B cell (primary cell): Measurements from ENCODE around the gene CTNNA3. TPM values are rescaled to one million over a fixed set of nuclear protein-coding genes. Genes with fewer than 3 reads are reported as not detected.

Experiments
- ATAC-seq: fragments of 200-7000 bp; cut with Tn5 transposase; one replicate; pipeline ENCODE4 v1.10.0; 2021; ENCODE audit warnings: low read depth, mild to moderate bottlenecking, moderate number of reproducible peaks, moderate library complexity
- CTCF ChIA-PET: fragments of 350-600 bp; sonication (Branson Sonifier 250); formaldehyde crosslinking; loops from one replicate; lab custom pipeline; 2021; ENCODE audit warnings: antibody characterized with exemption, inconsistent platforms; lab: Charles Lee
- POLR2A ChIA-PET: fragments of 350-600 bp; sonication (Branson Sonifier 250); formaldehyde crosslinking; loops from one replicate; lab custom pipeline; 2021; ENCODE audit warnings: antibody characterized with exemption; lab: Charles Lee
- DNase-seq: peaks from one replicate; pipeline ENCODE4 v3.0.0; 2013
- H2AFZ ChIP-seq: 2 replicates; pipeline ENCODE4 v1.6.1; 2012; ENCODE audit warnings: mild to moderate bottlenecking, low read depth, low read length; ENCODE audit not compliant: insufficient read depth, poor library complexity, severe bottlenecking
- H3K27ac ChIP-seq, 2 donors: 1 replicate in 1 of 2; 2 replicates in 1 of 2; pipeline ENCODE4 v1.5.1; 2012 to 2013; ENCODE audit warnings: low read length in 2 of 2, mild to moderate bottlenecking in 2 of 2, moderate library complexity in 1 of 2
- H3K27me3 ChIP-seq, 4 experiments: fragments of 200-600 bp in 1 of 4; sonication (generic) in 1 of 4; replicated peaks in 1 of 4; 1 replicate in 2 of 4; 2 replicates in 2 of 4; pipeline versions ENCODE4 v1.6.1 to v1.7.0; 2013 to 2016; ENCODE audit warnings: low read length in 3 of 4, mild to moderate bottlenecking in 2 of 4, mixed read lengths in 1 of 4, moderate library complexity in 1 of 4; ENCODE audit not compliant: insufficient read depth in 4 of 4, control insufficient read depth in 3 of 4; ENCODE audit errors: control extremely low read depth in 1 of 4
- H3K36me3 ChIP-seq, 2 experiments: replicated peaks in 1 of 2; 1 replicate in 1 of 2; 2 replicates in 1 of 2; pipeline versions ENCODE4 v1.6.1 to v1.7.1; 2013; ENCODE audit warnings: low read length in 1 of 2; ENCODE audit not compliant: insufficient read depth in 2 of 2, control insufficient read depth in 1 of 2; ENCODE audit errors: control extremely low read depth in 1 of 2, extremely low read depth in 1 of 2
- H3K4me1 ChIP-seq, 2 donors: fragments of 200-600 bp in 1 of 2; sonication (generic) in 1 of 2; 1 replicate in 1 of 2; 2 replicates in 1 of 2; pipeline versions ENCODE4 v1.5.1 to v1.6.1; 2013 to 2017; ENCODE audit warnings: low read length in 2 of 2; ENCODE audit not compliant: control insufficient read depth in 2 of 2, insufficient read depth in 2 of 2
- H3K4me2 ChIP-seq: replicated peaks from 2 replicates; pipeline ENCODE3; 2012; ENCODE audit warnings: mild to moderate bottlenecking, low read depth, low read length; ENCODE audit not compliant: poor library complexity, severe bottlenecking
- H3K4me3 ChIP-seq, 5 experiments: fragments of 200-600 bp in 1 of 5; sonication (generic) in 1 of 5; 1 replicate in 3 of 5; 2 replicates in 2 of 5; pipeline versions ENCODE4 v1.5.1 to v1.7.0; 2011 to 2016; ENCODE audit warnings: low read length in 4 of 5, mild to moderate bottlenecking in 4 of 5, low read depth in 2 of 5, control low read depth in 1 of 5, moderate library complexity in 1 of 5; ENCODE audit not compliant: insufficient read depth in 1 of 5; ENCODE audit errors: control extremely low read depth in 1 of 5, extremely low read depth in 1 of 5
- H3K79me2 ChIP-seq: fragments of 200-600 bp; sonication (generic); one replicate; pipeline ENCODE4 v1.6.0; 2016; ENCODE audit warnings: low read length; ENCODE audit not compliant: control insufficient read depth, insufficient read depth
- H3K9ac ChIP-seq: fragments of 200-600 bp; sonication (generic); 2 replicates; pipeline ENCODE4 v1.6.1; 2017; ENCODE audit warnings: mild to moderate bottlenecking, low read length, moderate library complexity
- H3K9me3 ChIP-seq, 3 donors: one replicate each; pipeline versions ENCODE4 v1.6.1 to v1.7.1; 2013; ENCODE audit warnings: low read length in 2 of 3; ENCODE audit not compliant: control insufficient read depth in 2 of 3, insufficient read depth in 1 of 3; ENCODE audit errors: control extremely low read depth in 1 of 3
- H4K20me1 ChIP-seq: 2 replicates; pipeline ENCODE4 v1.6.0; 2012; ENCODE audit warnings: mild to moderate bottlenecking, low read length; ENCODE audit not compliant: insufficient read depth, control insufficient read depth, poor library complexity, severe bottlenecking
- H3K27ac Mint-ChIP-seq: one replicate; pipeline ENCODE4 v1.8.0; 2021; ENCODE audit warnings: mixed read lengths
- H3K27me3 Mint-ChIP-seq: one replicate; pipeline ENCODE4 v1.8.0; 2021; ENCODE audit warnings: mixed read lengths
- H3K4me1 Mint-ChIP-seq: one replicate; pipeline ENCODE4 v1.8.0; 2021; ENCODE audit warnings: mixed read lengths
- H3K4me3 Mint-ChIP-seq: one replicate; pipeline ENCODE4 v1.8.0; 2021; ENCODE audit warnings: mixed read lengths
- H3K9me3 Mint-ChIP-seq: one replicate; pipeline ENCODE4 v1.8.0; 2022; ENCODE audit warnings: mixed read lengths; ENCODE audit not compliant: insufficient read depth
- EZH2 ChIP-seq: IDR thresholded peaks from 2 replicates; pipeline ENCODE4 v1.6.1; 2012; ENCODE audit warnings: borderline replicate concordance, low read depth, mild to moderate bottlenecking, moderate library complexity, low read length; ENCODE audit not compliant: insufficient read depth, poor library complexity, severe bottlenecking
- WGBS: methylation state at CpG from one replicate; pipeline ENCODE4 v1.1.5; 2013; ENCODE audit warnings: missing lambda C conversion rate; ENCODE audit not compliant: insufficient coverage; 5-methylcytosine and 5-hydroxymethylcytosine counted together
- intact Hi-C: fragments of 100-400 bp; cut with micrococcal nuclease; formaldehyde crosslinking; loops from one replicate; pipeline ENCODE4 v1.10.0; 2022
- polyA plus RNA-seq: library from polyadenylated mRNA; depleted of rRNA; stranded (reverse); fragments of >200 nt; gene quantifications from 2 replicates; pipeline ENCODE4 v1.2.3, GENCODE V29; 2012
- total RNA-seq, 2 donors: library from RNA; stranded (reverse); fragments of 120-200 nt in 1 of 2; gene quantifications; 1 replicate in 1 of 2; 2 replicates in 1 of 2; pipeline versions ENCODE4 v1.2.3 to v1.2.4, GENCODE V29; 2013 to 2022
- TF ChIP-seq, protein P1 (sequence below): fragments of 200-600 bp; IDR thresholded peaks from one replicate; pipeline ENCODE4 v1.8.0; 2022; ENCODE audit warnings: antibody characterized with exemption, mild to moderate bottlenecking

Gene CTNNA3
- total and polyA plus RNA-seq, 2 donors (not counting 1 experiment from before 2014, with no cell fraction given) = 0.01 TPM; not detected in 1

DNA sequence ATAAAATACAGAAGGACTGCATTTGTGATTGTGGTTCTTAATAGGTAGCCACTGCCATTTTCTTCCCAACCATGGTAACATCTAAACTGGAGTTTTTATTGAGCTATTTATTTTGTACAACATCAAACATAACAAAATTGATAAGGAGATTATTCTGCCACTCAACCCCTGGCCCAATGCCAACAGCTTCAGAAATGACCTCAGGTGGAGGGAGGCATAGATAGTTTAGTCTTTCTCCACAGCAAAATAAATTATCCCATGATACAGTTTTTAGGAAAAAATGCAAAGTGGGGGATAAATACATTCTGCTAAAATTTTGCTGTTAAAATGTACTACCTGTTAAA, 712.5 kb downstream of the CTNNA3 start:
- no peak for ATAC-seq
- POLR2A ChIA-PET = no interaction called here
- no peaks in the 10 kb centered on the region for H3K9me3 Mint-ChIP-seq

DNA sequence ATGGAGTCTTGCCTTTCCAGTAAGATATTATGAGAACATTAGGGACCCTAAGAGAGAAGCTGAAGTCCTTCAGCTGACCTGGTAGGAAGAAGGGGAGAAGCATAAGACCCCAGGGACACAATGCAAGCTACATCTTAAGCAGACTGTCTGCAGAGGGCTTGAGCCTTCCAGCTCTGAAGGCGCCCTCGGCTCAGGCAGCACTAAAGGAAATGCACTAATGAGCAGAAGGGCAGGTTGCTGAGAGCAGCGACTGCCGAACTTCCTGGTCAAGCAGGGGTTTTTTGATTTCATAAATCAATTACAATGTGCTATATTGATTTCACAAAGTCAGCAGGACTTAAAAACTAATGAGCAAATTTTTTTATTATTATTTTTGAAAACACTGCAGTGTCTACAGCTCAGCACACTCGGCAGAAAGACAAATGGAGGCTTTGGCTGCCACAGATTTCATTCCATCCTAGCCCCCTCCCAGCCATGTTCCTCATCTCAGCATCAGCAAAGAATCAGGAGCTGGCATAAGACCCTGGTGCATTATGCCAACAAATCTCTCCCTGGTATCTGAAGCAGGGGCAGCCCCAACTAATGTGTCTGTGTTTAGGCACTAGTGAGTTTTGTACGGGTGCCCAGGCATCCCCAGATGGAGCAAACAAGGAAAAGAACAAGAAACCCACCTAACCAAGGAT, 713.1 kb downstream of the CTNNA3 start:
- Histone ChIP-seq H3K4me2 (no peak overlapping the region), H3K4me3 (no peak overlapping the region), H3K9me3 (peaks cover 0 to 3% (median 0%) of the 10 kb centered on the region in 3 donors), H3K36me3 (no peaks in the 10 kb centered on the region), H3K4me1 (no peaks in the 10 kb centered on the region), H3K27me3 (no peaks in the 10 kb centered on the region), H3K79me2 (no peaks in the 10 kb centered on the region), H2AFZ (no peak overlapping the region), H3K27ac (no peak overlapping the region), H4K20me1 (no peaks in the 10 kb centered on the region), H3K9ac (no peak overlapping the region)
- POLR2A ChIA-PET = no interaction called here
- WGBS = 71% methylated on average over 1 of the region's 6 CpGs
- Mint-ChIP-seq H3K27me3 (no peaks in the 10 kb centered on the region), H3K9me3 (no peaks in the 10 kb centered on the region), H3K4me3 (no peak overlapping the region), H3K4me1 (peaks cover 4% of the 10 kb centered on the region), H3K27ac (no peak overlapping the region)
- DNase-seq (no peak), ATAC-seq (no peak)
- CTCF ChIA-PET = no interaction called here
- TF ChIP-seq, protein P1, sequence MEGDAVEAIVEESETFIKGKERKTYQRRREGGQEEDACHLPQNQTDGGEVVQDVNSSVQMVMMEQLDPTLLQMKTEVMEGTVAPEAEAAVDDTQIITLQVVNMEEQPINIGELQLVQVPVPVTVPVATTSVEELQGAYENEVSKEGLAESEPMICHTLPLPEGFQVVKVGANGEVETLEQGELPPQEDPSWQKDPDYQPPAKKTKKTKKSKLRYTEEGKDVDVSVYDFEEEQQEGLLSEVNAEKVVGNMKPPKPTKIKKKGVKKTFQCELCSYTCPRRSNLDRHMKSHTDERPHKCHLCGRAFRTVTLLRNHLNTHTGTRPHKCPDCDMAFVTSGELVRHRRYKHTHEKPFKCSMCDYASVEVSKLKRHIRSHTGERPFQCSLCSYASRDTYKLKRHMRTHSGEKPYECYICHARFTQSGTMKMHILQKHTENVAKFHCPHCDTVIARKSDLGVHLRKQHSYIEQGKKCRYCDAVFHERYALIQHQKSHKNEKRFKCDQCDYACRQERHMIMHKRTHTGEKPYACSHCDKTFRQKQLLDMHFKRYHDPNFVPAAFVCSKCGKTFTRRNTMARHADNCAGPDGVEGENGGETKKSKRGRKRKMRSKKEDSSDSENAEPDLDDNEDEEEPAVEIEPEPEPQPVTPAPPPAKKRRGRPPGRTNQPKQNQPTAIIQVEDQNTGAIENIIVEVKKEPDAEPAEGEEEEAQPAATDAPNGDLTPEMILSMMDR = no peak
- TF ChIP-seq EZH2 = no peak
- intact Hi-C loops = no loop called here

More for the DNA sequence above, 712.5 kb downstream of the CTNNA3 start:
- Histone ChIP-seq H4K20me1 (no peaks in the 10 kb centered on the region), H3K27me3 (no peaks in the 10 kb centered on the region), H3K9ac (no peak overlapping the region), H3K9me3 (peaks cover 0 to 3% (median 0%) of the 10 kb centered on the region in 3 donors), H3K4me1 (no peaks in the 10 kb centered on the region), H3K4me2 (no peak overlapping the region), H3K36me3 (no peaks in the 10 kb centered on the region), H2AFZ (no peak overlapping the region), H3K79me2 (no peaks in the 10 kb centered on the region), H3K4me3 (no peak overlapping the region), H3K27ac (no peak overlapping the region)
- Mint-ChIP-seq H3K4me3 (no peak overlapping the region), H3K27me3 (no peaks in the 10 kb centered on the region), H3K27ac (no peak overlapping the region), H3K4me1 (peaks cover 4% of the 10 kb centered on the region)
- intact Hi-C loops = no loop called here
- no peak for TF ChIP-seq EZH2
- TF ChIP-seq, protein P1 = no peak
- DNase-seq = no peak
- CTCF ChIA-PET = no interaction called here
